MM.1S (cell line): ENCODE measurements around the gene RCE1.

Source experiments
- DNase-seq: peaks from one replicate; pipeline ENCODE4 v3.0.0-alpha.2; 2015
- H2AFZ ChIP-seq: fragments of 300-600 bp; sonication (generic); 2 replicates; pipeline ENCODE4 v1.6.0; 2016; ENCODE audit warnings: antibody characterized with exemption, low read length
- H3F3A ChIP-seq: fragments of 300-600 bp; sonication (generic); 2 replicates; pipeline ENCODE4 v1.6.1; 2016; ENCODE audit warnings: mild to moderate bottlenecking, antibody characterized with exemption, low read length, moderate library complexity, mixed read lengths; ENCODE audit not compliant: insufficient read depth
- H3K27ac ChIP-seq: fragments of 300-600 bp; sonication (generic); 2 replicates; pipeline ENCODE4 v1.5.1; 2016; ENCODE audit warnings: mild to moderate bottlenecking, low read length
- H3K27me3 ChIP-seq: fragments of 300-600 bp; sonication (generic); replicated peaks from 2 replicates; pipeline ENCODE4 v1.6.0; 2016; ENCODE audit warnings: low read length; ENCODE audit not compliant: insufficient read depth
- H3K36me3 ChIP-seq: fragments of 300-600 bp; sonication (generic); replicated peaks from 2 replicates; pipeline ENCODE4 v1.6.1; 2016; ENCODE audit warnings: mild to moderate bottlenecking, low read length, mixed read lengths; ENCODE audit not compliant: insufficient read depth
- H3K4me1 ChIP-seq: fragments of 300-600 bp; sonication (generic); 2 replicates; pipeline ENCODE4 v1.6.1; 2016; ENCODE audit warnings: low read length, mixed read lengths
- H3K4me2 ChIP-seq: fragments of 300-600 bp; sonication (generic); 2 replicates; pipeline ENCODE4 v1.6.0; 2016; ENCODE audit warnings: low read depth, low read length
- H3K4me3 ChIP-seq: fragments of 300-600 bp; sonication (generic); 2 replicates; pipeline ENCODE4 v1.5.1; 2016; ENCODE audit warnings: low read length, mixed read lengths
- H3K79me2 ChIP-seq: fragments of 300-600 bp; sonication (generic); 2 replicates; pipeline ENCODE4 v1.6.1; 2016; ENCODE audit warnings: mixed run types, low read length, mixed read lengths
- H3K9ac ChIP-seq: fragments of 300-600 bp; sonication (generic); 2 replicates; pipeline ENCODE4 v1.6.1; 2016; ENCODE audit warnings: low read length, mixed read lengths
- H3K9me2 ChIP-seq: fragments of 300-600 bp; sonication (generic); replicated peaks from 2 replicates; pipeline ENCODE4 v1.6.1; 2016; ENCODE audit warnings: mild to moderate bottlenecking, low read length, mixed read lengths; ENCODE audit not compliant: insufficient read depth
- H3K9me3 ChIP-seq: fragments of 300-600 bp; sonication (generic); replicated peaks from 2 replicates; pipeline ENCODE4 v1.6.1; 2016; ENCODE audit warnings: mild to moderate bottlenecking, low read length, mixed read lengths; ENCODE audit not compliant: insufficient read depth
- H4K20me1 ChIP-seq: fragments of 300-600 bp; sonication (generic); 2 replicates; pipeline ENCODE4 v1.6.1; 2016; ENCODE audit warnings: mild to moderate bottlenecking, low read length, moderate library complexity, mixed read lengths; ENCODE audit not compliant: insufficient read depth
- EZH2 ChIP-seq: fragments of 300-600 bp; sonication (generic); optimal IDR thresholded peaks from 2 replicates; pipeline ENCODE3; 2017; ENCODE audit warnings: low read depth, mild to moderate bottlenecking, antibody characterized with exemption, low read length, mixed read lengths
- EZH2phosphoT487 ChIP-seq: fragments of 300-600 bp; sonication (generic); IDR thresholded peaks from 2 replicates; pipeline ENCODE4 v1.6.1; 2018; ENCODE audit warnings: antibody characterized with exemption, low read length
- TF ChIP-seq, protein P1 (sequence below): fragments of 300-600 bp; sonication (generic); IDR thresholded peaks from 2 replicates; pipeline ENCODE4 v1.5.1; 2016; ENCODE audit warnings: antibody characterized with exemption, low read length, mixed read lengths

Gene RCE1

DNA sequence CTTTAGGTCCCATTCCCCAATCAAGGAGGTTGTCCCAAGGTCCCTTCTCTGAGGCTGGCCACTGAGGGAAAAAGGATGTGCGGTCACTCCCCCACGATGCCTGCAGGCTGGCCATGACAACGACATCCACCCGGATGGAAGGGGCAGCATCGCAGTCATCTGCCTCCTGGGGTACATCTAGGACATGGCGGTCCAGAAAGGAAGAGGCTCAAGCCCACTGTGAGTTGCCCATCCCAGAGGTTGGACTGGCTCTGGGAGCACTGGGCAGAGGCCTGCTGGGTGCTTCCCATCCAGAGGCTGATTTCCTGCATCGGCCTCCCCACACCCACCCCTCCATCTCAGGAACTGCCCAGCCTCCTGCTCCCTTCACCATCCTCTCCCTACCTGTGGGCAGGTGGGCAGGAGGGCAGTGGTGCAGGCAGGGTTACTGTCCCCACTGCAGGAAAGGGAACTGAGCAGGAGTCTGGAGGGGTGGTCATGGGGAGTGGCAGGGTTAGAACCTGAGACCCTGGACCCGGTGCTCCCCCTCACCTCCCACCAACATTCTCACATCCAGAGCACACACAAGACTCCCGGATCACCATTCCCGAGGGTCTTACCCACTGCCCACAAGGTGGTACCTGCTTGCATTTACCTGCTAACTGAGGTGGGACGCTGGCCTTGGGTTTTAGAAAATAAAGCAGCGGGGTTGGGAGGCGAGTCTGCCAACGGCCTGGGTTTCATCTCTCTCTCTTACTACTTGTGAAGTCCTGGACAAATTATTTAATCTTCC lies 4.4 kb downstream of the RCE1 start:
- H2AFZ ChIP-seq: no peak overlapping the region
- H3K4me3 ChIP-seq: no peak overlapping the region
- no peaks in the 10 kb centered on the region for H3K9me2 ChIP-seq
- H3K9me3 ChIP-seq: no peaks in the 10 kb centered on the region
- no peaks in the 10 kb centered on the region for H3F3A ChIP-seq
- H4K20me1 ChIP-seq: no peaks in the 10 kb centered on the region
- H3K4me1 ChIP-seq: peaks cover 14% of the 10 kb centered on the region
- TF ChIP-seq EZH2phosphoT487: no peak
- no peak for TF ChIP-seq EZH2
- TF ChIP-seq, protein P1, sequence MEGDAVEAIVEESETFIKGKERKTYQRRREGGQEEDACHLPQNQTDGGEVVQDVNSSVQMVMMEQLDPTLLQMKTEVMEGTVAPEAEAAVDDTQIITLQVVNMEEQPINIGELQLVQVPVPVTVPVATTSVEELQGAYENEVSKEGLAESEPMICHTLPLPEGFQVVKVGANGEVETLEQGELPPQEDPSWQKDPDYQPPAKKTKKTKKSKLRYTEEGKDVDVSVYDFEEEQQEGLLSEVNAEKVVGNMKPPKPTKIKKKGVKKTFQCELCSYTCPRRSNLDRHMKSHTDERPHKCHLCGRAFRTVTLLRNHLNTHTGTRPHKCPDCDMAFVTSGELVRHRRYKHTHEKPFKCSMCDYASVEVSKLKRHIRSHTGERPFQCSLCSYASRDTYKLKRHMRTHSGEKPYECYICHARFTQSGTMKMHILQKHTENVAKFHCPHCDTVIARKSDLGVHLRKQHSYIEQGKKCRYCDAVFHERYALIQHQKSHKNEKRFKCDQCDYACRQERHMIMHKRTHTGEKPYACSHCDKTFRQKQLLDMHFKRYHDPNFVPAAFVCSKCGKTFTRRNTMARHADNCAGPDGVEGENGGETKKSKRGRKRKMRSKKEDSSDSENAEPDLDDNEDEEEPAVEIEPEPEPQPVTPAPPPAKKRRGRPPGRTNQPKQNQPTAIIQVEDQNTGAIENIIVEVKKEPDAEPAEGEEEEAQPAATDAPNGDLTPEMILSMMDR: no peak
- no peaks in the 10 kb centered on the region for H3K36me3 ChIP-seq
- no peak overlapping the region for H3K9ac ChIP-seq
- H3K27ac ChIP-seq: no peak overlapping the region
- H3K4me2 ChIP-seq: no peak overlapping the region
- peaks cover 32% of the 10 kb centered on the region for H3K79me2 ChIP-seq
- H3K27me3 ChIP-seq: no peaks in the 10 kb centered on the region
- no peak for DNase-seq

- Histone ChIP-seq H4K20me1 (no peaks in the 10 kb centered on the region), H3K9ac (no peak overlapping the region), H2AFZ (no peak overlapping the region), H3K9me2 (no peaks in the 10 kb centered on the region), H3K27me3 (no peaks in the 10 kb centered on the region), H3K4me2 (no peak overlapping the region), H3K9me3 (no peaks in the 10 kb centered on the region), H3F3A (no peaks in the 10 kb centered on the region), H3K79me2 (peaks cover 21% of the 10 kb centered on the region), H3K4me3 (no peak overlapping the region), H3K4me1 (peaks cover 14% of the 10 kb centered on the region), H3K36me3 (no peaks in the 10 kb centered on the region), H3K27ac (no peak overlapping the region)
- TF ChIP-seq, protein P1: no peak
- TF ChIP-seq EZH2 (no peak), EZH2phosphoT487 (no peak)
- no peak for DNase-seq
These were observed 5.6 kb downstream of the RCE1 start for GRCh38 chr11:66848671-66849500.

DNA sequence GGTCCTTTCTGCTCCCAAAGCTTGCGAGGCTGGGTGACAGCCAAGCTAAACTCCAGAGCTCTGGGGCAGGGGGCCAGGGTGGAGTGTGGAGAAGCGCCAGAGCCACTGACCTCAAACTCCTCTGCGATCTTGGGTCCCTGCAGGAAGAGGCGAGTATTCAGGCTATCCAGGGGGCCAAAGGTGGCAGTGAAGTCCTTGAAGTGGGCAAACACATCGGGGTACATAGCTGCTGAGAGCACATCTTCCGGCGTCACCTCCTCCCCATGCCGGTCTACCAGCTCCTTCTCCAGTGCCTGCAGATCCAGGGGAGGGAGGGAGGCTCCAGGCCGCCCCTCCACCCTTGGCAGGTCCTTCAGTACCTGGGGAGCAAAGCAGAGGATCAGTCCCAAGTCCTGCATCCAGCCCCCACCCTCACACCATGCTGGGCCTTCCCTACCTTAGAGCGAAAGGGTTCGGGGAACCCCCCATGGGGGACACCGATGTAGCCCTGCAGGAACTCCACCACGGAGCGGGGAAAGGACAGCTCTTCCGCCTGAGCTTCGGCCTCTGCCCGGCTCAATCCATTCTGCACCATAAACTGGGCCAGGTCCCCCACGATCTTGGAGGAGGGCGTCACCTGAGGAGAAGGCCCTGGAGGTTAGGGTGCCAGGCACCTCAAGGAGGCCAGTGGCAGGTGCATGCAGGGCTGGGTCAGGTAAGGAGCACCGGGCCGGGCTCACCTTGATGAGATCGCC lies 6.4 kb downstream of the RCE1 start:
- DNase-seq: no peak
- no peak overlapping the region for H3K4me2 ChIP-seq
- no peak for TF ChIP-seq EZH2
- TF ChIP-seq EZH2phosphoT487: no peak
- TF ChIP-seq, protein P1: no peak
- H3K4me1 ChIP-seq: peaks cover 8% of the 10 kb centered on the region
- H3K27ac ChIP-seq: no peak overlapping the region
- H3K36me3 ChIP-seq: no peaks in the 10 kb centered on the region
- H3K27me3 ChIP-seq: no peaks in the 10 kb centered on the region
- peaks cover 13% of the 10 kb centered on the region for H3K79me2 ChIP-seq
- no peaks in the 10 kb centered on the region for H4K20me1 ChIP-seq
- H3F3A ChIP-seq: no peaks in the 10 kb centered on the region
- H2AFZ ChIP-seq: no peak overlapping the region
- no peaks in the 10 kb centered on the region for H3K9me3 ChIP-seq
- no peak overlapping the region for H3K9ac ChIP-seq
- H3K4me3 ChIP-seq: no peak overlapping the region
- H3K9me2 ChIP-seq: no peaks in the 10 kb centered on the region
